Gastrocnemius medialis (tissue), 4 donors: Measurements from ENCODE around the gene C2CD4A.

Source experiments
- POLR2A ChIP-seq, 2 donors: fragments of 450-650 bp; IDR thresholded peaks; one replicate each; pipeline ENCODE4 v1.6.1; 2017; ENCODE audit warnings: antibody characterized with exemption in 2 of 2, mild to moderate bottlenecking in 2 of 2, moderate library complexity in 2 of 2
- TF ChIP-seq, protein P1 (sequence below), 5 experiments: fragments of 450-650 bp in 3 of 5; fragments of 200-600 bp in 2 of 5; sonication (generic) in 2 of 5; IDR thresholded peaks in 4 of 5; conservative IDR thresholded peaks in 1 of 5; 1 replicate in 4 of 5; 2 replicates in 1 of 5; pipeline ENCODE4 v1.5.1; 2016 to 2019; ENCODE audit warnings: antibody characterized with exemption in 5 of 5, mild to moderate bottlenecking in 3 of 5, moderate library complexity in 3 of 5

GRCh38 chr15:62112081-62112480 lies 45.3 kb downstream of the C2CD4A start:
- TF ChIP-seq, protein P1, sequence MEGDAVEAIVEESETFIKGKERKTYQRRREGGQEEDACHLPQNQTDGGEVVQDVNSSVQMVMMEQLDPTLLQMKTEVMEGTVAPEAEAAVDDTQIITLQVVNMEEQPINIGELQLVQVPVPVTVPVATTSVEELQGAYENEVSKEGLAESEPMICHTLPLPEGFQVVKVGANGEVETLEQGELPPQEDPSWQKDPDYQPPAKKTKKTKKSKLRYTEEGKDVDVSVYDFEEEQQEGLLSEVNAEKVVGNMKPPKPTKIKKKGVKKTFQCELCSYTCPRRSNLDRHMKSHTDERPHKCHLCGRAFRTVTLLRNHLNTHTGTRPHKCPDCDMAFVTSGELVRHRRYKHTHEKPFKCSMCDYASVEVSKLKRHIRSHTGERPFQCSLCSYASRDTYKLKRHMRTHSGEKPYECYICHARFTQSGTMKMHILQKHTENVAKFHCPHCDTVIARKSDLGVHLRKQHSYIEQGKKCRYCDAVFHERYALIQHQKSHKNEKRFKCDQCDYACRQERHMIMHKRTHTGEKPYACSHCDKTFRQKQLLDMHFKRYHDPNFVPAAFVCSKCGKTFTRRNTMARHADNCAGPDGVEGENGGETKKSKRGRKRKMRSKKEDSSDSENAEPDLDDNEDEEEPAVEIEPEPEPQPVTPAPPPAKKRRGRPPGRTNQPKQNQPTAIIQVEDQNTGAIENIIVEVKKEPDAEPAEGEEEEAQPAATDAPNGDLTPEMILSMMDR (IDR thresholded peaks at IDR 0.05 in 4 of 5, conservative IDR thresholded peaks at IDR 0.05 in 1 of 5): no peak
- TF ChIP-seq POLR2A (IDR thresholded peaks at IDR 0.05): no peak
